ENCODE results near the gene RAB5B.

Gene RAB5B

GRCh38 chr12:55942577-55943136, 31.2 kb upstream of the RAB5B start:
- Histone ChIP-seq H3K4me1 (ENCODE audit: insufficient read depth, low read length) (peaks cover 8% of the 10 kb centered on the region; the same call in 1 of the 2 replicates), H3K27me3 (ENCODE audit: insufficient read depth, low read length) (no peaks in the 10 kb centered on the region), H3K4me3 (ENCODE audit: low read length) (no peak overlapping the region), H3K36me3 (ENCODE audit: insufficient read depth, low read length) (no peaks in the 10 kb centered on the region), H3K9ac (ENCODE audit: low read depth, low read length) (no peak overlapping the region), H3K27ac (ENCODE audit: low read depth, low read length) (no peak overlapping the region), H3K9me3 (ENCODE audit: insufficient read depth, low read depth, low read length) (no peaks in the 10 kb centered on the region)
- WGBS = 93% methylated on average over 1 of the region's 1 CpG

GRCh38 chr12:55946553-55946952, 27.3 kb upstream of the RAB5B start:
- no peaks in the 10 kb centered on the region for H3K27me3 ChIP-seq (ENCODE audit: insufficient read depth, low read length)
- H3K9ac ChIP-seq (ENCODE audit: low read depth, low read length) = no peak overlapping the region
- H3K27ac ChIP-seq (ENCODE audit: low read depth, low read length) = no peak overlapping the region
- peaks cover 5% of the 10 kb centered on the region; the same call in 1 of the 2 replicates for H3K36me3 ChIP-seq (ENCODE audit: insufficient read depth, low read length)
- no peaks in the 10 kb centered on the region for H3K4me1 ChIP-seq (ENCODE audit: insufficient read depth, low read length)
- WGBS = 95% methylated on average over 5 of the region's 6 CpGs
- no peaks in the 10 kb centered on the region for H3K9me3 ChIP-seq (ENCODE audit: insufficient read depth, low read depth, low read length)
- no peak overlapping the region for H3K4me3 ChIP-seq (ENCODE audit: low read length)

- Histone ChIP-seq H3K9ac (ENCODE audit: low read depth, low read length) (no peak overlapping the region), H3K4me1 (ENCODE audit: insufficient read depth, low read length) (no peaks in the 10 kb centered on the region), H3K27me3 (ENCODE audit: insufficient read depth, low read length) (no peaks in the 10 kb centered on the region), H3K27ac (ENCODE audit: low read depth, low read length) (no peak overlapping the region), H3K9me3 (ENCODE audit: insufficient read depth, low read depth, low read length) (no peaks in the 10 kb centered on the region), H3K4me3 (ENCODE audit: low read length) (no peak overlapping the region), H3K36me3 (ENCODE audit: insufficient read depth, low read length) (peaks cover 70% of the 10 kb centered on the region)
- 91% methylated on average over 4 of the region's 4 CpGs for whole genome bisulfite sequencing
These were observed 18.5 kb upstream of the RAB5B start for GRCh38 chr12:55955344-55955743.

GRCh38 chr12:55955800-55956508, 17.9 kb upstream of the RAB5B start:
- Histone ChIP-seq H3K9me3 (ENCODE audit: insufficient read depth, low read depth, low read length) (no peaks in the 10 kb centered on the region), H3K36me3 (ENCODE audit: insufficient read depth, low read length) (peaks cover 70% of the 10 kb centered on the region), H3K4me1 (ENCODE audit: insufficient read depth, low read length) (no peaks in the 10 kb centered on the region), H3K27ac (ENCODE audit: low read depth, low read length) (no peak overlapping the region), H3K27me3 (ENCODE audit: insufficient read depth, low read length) (no peaks in the 10 kb centered on the region), H3K4me3 (ENCODE audit: low read length) (no peak overlapping the region), H3K9ac (ENCODE audit: low read depth, low read length) (no peak overlapping the region)
- 95% methylated on average over 6 of the region's 6 CpGs for WGBS

GRCh38 chr12:55957106-55957859, 16.6 kb upstream of the RAB5B start:
- H3K4me1 ChIP-seq (ENCODE audit: insufficient read depth, low read length) = no peaks in the 10 kb centered on the region
- no peaks in the 10 kb centered on the region for H3K9me3 ChIP-seq (ENCODE audit: insufficient read depth, low read depth, low read length)
- H3K36me3 ChIP-seq (ENCODE audit: insufficient read depth, low read length) = peaks cover 67% of the 10 kb centered on the region
- H3K4me3 ChIP-seq (ENCODE audit: low read length) = no peak overlapping the region
- no peak overlapping the region for H3K9ac ChIP-seq (ENCODE audit: low read depth, low read length)
- 93% methylated on average over 5 of the region's 5 CpGs for WGBS
- no peak overlapping the region for H3K27ac ChIP-seq (ENCODE audit: low read depth, low read length)
- no peaks in the 10 kb centered on the region for H3K27me3 ChIP-seq (ENCODE audit: insufficient read depth, low read length)

GRCh38 chr12:55963760-55964159, 10.1 kb upstream of the RAB5B start:
- Histone ChIP-seq H3K27me3 (ENCODE audit: insufficient read depth, low read length) (no peaks in the 10 kb centered on the region), H3K9me3 (ENCODE audit: insufficient read depth, low read depth, low read length) (no peaks in the 10 kb centered on the region), H3K9ac (ENCODE audit: low read depth, low read length) (no peak overlapping the region), H3K36me3 (ENCODE audit: insufficient read depth, low read length) (peaks cover 18% of the 10 kb centered on the region), H3K4me1 (ENCODE audit: insufficient read depth, low read length) (peaks cover 7% of the 10 kb centered on the region; the same call in 1 of the 2 replicates), H3K4me3 (ENCODE audit: low read length) (no peak overlapping the region), H3K27ac (ENCODE audit: low read depth, low read length) (no peak overlapping the region)
- WGBS = 88% methylated on average over 2 of the region's 2 CpGs

GRCh38 chr12:55965240-55965639, 8.6 kb upstream of the RAB5B start:
- Histone ChIP-seq H3K4me1 (ENCODE audit: insufficient read depth, low read length) (peaks cover 7% of the 10 kb centered on the region; the same call in 1 of the 2 replicates), H3K4me3 (ENCODE audit: low read length) (peak overlapping the region; percentile 89), H3K27ac (ENCODE audit: low read depth, low read length) (peak overlapping the region; percentile 53), H3K9me3 (ENCODE audit: insufficient read depth, low read depth, low read length) (no peaks in the 10 kb centered on the region), H3K27me3 (ENCODE audit: insufficient read depth, low read length) (no peaks in the 10 kb centered on the region), H3K9ac (ENCODE audit: low read depth, low read length) (peak overlapping the region; percentile 46; the same call in 1 of the 2 replicates), H3K36me3 (ENCODE audit: insufficient read depth, low read length) (peaks cover 26% of the 10 kb centered on the region)
- 48% methylated on average over 5 of the region's 5 CpGs for WGBS

GRCh38 chr12:55965941-55966407, 7.9 kb upstream of the RAB5B start, which contains the start of gene PMEL:
TSS of gene PMEL (minus strand) at chr12:55966042. CDS start at chr12:55966011, 31 bp downstream.
- WGBS = 22% methylated on average over 3 of the region's 4 CpGs
- H3K9ac ChIP-seq (ENCODE audit: low read depth, low read length) = peak within 1 kb of the TSS; percentile 84
- no peaks in the 10 kb centered on the region for H3K9me3 ChIP-seq (ENCODE audit: insufficient read depth, low read depth, low read length)
- H3K4me3 ChIP-seq (ENCODE audit: low read length) = peak within 1 kb of the TSS; percentile 89
- no peaks in the 10 kb centered on the region for H3K27me3 ChIP-seq (ENCODE audit: insufficient read depth, low read length)
- peaks cover 7% of the 10 kb centered on the region; the same call in 1 of the 2 replicates for H3K4me1 ChIP-seq (ENCODE audit: insufficient read depth, low read length)
- peaks cover 33% of the 10 kb centered on the region for H3K36me3 ChIP-seq (ENCODE audit: insufficient read depth, low read length)
- peak within 1 kb of the TSS; percentile 80 for H3K27ac ChIP-seq (ENCODE audit: low read depth, low read length)

- peak within 1 kb of the TSS; percentile 89 for H3K4me3 ChIP-seq (ENCODE audit: low read length)
- H3K9me3 ChIP-seq (ENCODE audit: insufficient read depth, low read depth, low read length) = no peaks in the 10 kb centered on the region
- H3K27me3 ChIP-seq (ENCODE audit: insufficient read depth, low read length) = no peaks in the 10 kb centered on the region
- under 1% methylated on average over 43 of the region's 45 CpGs for WGBS
- peak within 1 kb of the TSS; percentile 84 for H3K9ac ChIP-seq (ENCODE audit: low read depth, low read length)
- H3K36me3 ChIP-seq (ENCODE audit: insufficient read depth, low read length) = peaks cover 34% of the 10 kb centered on the region
- peaks cover 7% of the 10 kb centered on the region; the same call in 1 of the 2 replicates for H3K4me1 ChIP-seq (ENCODE audit: insufficient read depth, low read length)
- peak within 1 kb of the TSS; percentile 80 for H3K27ac ChIP-seq (ENCODE audit: low read depth, low read length)
These were observed 7.2 kb upstream of the RAB5B start, which contains the start of gene CDK2 for GRCh38 chr12:55966408-55967281. TSS of gene CDK2 (plus strand) at chr12:55966830. CDS start at chr12:55967009, 179 bp downstream.

GRCh38 chr12:55969356-55969755, 4.5 kb upstream of the RAB5B start:
- WGBS = 84% methylated on average over 4 of the region's 4 CpGs
- Histone ChIP-seq H3K9ac (ENCODE audit: low read depth, low read length) (no peak overlapping the region), H3K27ac (ENCODE audit: low read depth, low read length) (no peak overlapping the region), H3K4me1 (ENCODE audit: insufficient read depth, low read length) (peaks cover 12% of the 10 kb centered on the region; the same call in 1 of the 2 replicates), H3K4me3 (ENCODE audit: low read length) (no peak overlapping the region), H3K27me3 (ENCODE audit: insufficient read depth, low read length) (no peaks in the 10 kb centered on the region), H3K36me3 (ENCODE audit: insufficient read depth, low read length) (peaks cover 41% of the 10 kb centered on the region), H3K9me3 (ENCODE audit: insufficient read depth, low read depth, low read length) (no peaks in the 10 kb centered on the region)

All from HUES64 (cell line).